Measurements from ENCODE around the gene VMP1. TPM values are rescaled to one million over a fixed set of nuclear protein-coding genes. Genes with fewer than 3 reads are reported as not detected.
"Not testable (repeated sequence)": the region's sequence is repeated elsewhere in the genome, so short reads cannot be mapped to it uniquely, and the experiment has no call there.

VMP1 gene
- total RNA-seq, 1 experiment from 2014 or later, result 69.4 TPM

GRCh38 chr17:59863616-59864015, 156.2 kb downstream of the VMP1 start:
- no peaks in the 10 kb centered on the region for H4K20me1 ChIP-seq (ENCODE audit: insufficient read depth, low read depth, low read length)
- H3K36me3 ChIP-seq (ENCODE audit: insufficient read depth, low read length), result peaks cover 7% of the 10 kb centered on the region; the same call in 1 of the 2 replicates
- no peak overlapping the region for H2AFZ ChIP-seq (ENCODE audit: low read length)
- no peak overlapping the region for H3K4me3 ChIP-seq (ENCODE audit: low read length)
- no peak overlapping the region for H3K9ac ChIP-seq (ENCODE audit: low read length)
- H3K4me1 ChIP-seq (ENCODE audit: low read length), result no peaks in the 10 kb centered on the region
- no peaks in the 10 kb centered on the region for H3K9me3 ChIP-seq (ENCODE audit: low read length)
- no peaks in the 10 kb centered on the region for H3K27me3 ChIP-seq (ENCODE audit: low read length)
- H3K27ac ChIP-seq (ENCODE audit: low read length), result no peak overlapping the region
- no peaks in the 10 kb centered on the region for H3K9me2 ChIP-seq (replicated peaks; ENCODE audit: insufficient read depth, low read length)
- no peak overlapping the region for H3K4me2 ChIP-seq (ENCODE audit: low read depth, low read length, poor library complexity, severe bottlenecking)
- no peak for DNase-seq
- no peaks in the 10 kb centered on the region for H3K79me2 ChIP-seq (ENCODE audit: low read length)

GRCh38 chr17:59869941-59870218, 162.4 kb downstream of the VMP1 start:
- Histone ChIP-seq H3K79me2 (ENCODE audit: low read length) (no peaks in the 10 kb centered on the region), H3K27me3 (ENCODE audit: low read length) (no peaks in the 10 kb centered on the region), H3K36me3 (ENCODE audit: insufficient read depth, low read length) (0 out of 2 replicates have a peak, but pooled peaks cover 4% of the 10 kb centered on the region), H3K9ac (ENCODE audit: low read length) (no peak overlapping the region), H3K4me1 (ENCODE audit: low read length) (no peaks in the 10 kb centered on the region), H4K20me1 (ENCODE audit: insufficient read depth, low read depth, low read length) (no peaks in the 10 kb centered on the region), H3K9me3 (ENCODE audit: low read length) (no peaks in the 10 kb centered on the region), H3K9me2 (replicated peaks; ENCODE audit: insufficient read depth, low read length) (no peaks in the 10 kb centered on the region), H3K4me3 (ENCODE audit: low read length) (no peak overlapping the region), H3K4me2 (ENCODE audit: low read depth, low read length, poor library complexity, severe bottlenecking) (no peak overlapping the region), H2AFZ (ENCODE audit: low read length) (no peak overlapping the region), H3K27ac (ENCODE audit: low read length) (no peak overlapping the region)
- no peak for DNase-seq

GRCh38 chr17:59870482-59870881, 163.0 kb downstream of the VMP1 start:
- H3K9me2 ChIP-seq (replicated peaks; ENCODE audit: insufficient read depth, low read length), result no peaks in the 10 kb centered on the region
- peaks cover 4% of the 10 kb centered on the region; the same call in 1 of the 2 replicates for H3K36me3 ChIP-seq (ENCODE audit: insufficient read depth, low read length)
- H4K20me1 ChIP-seq (ENCODE audit: insufficient read depth, low read depth, low read length), result no peaks in the 10 kb centered on the region
- H2AFZ ChIP-seq (ENCODE audit: low read length), result no peak overlapping the region
- no peak overlapping the region for H3K9ac ChIP-seq (ENCODE audit: low read length)
- H3K4me3 ChIP-seq (ENCODE audit: low read length), result no peak overlapping the region
- H3K27me3 ChIP-seq (ENCODE audit: low read length), result no peaks in the 10 kb centered on the region
- DNase-seq, result no peak
- H3K4me1 ChIP-seq (ENCODE audit: low read length), result no peaks in the 10 kb centered on the region
- H3K27ac ChIP-seq (ENCODE audit: low read length), result no peak overlapping the region
- no peaks in the 10 kb centered on the region for H3K79me2 ChIP-seq (ENCODE audit: low read length)
- no peak overlapping the region for H3K4me2 ChIP-seq (ENCODE audit: low read depth, low read length, poor library complexity, severe bottlenecking)
- no peaks in the 10 kb centered on the region for H3K9me3 ChIP-seq (ENCODE audit: low read length)

DNA sequence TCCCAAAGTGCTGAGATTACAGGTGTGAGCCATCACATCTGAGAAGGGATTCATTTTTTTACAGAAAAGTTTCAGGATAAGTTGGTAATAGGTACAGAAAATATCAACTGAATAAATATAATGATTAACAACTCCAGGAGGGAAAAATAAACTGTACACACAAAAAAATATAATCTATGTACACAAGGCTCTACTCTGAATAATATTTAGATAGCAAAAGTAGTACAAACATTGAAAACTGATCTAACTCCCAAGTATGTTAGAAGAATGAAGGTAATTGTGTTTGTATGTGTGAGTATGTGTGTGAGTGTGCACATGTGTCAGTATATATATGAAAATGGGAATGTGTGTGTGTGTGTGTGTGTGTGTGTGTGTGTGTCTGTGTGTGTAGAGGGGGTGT, 164.9 kb downstream of the VMP1 start:
- H3K79me2 ChIP-seq (ENCODE audit: low read length), result no peaks in the 10 kb centered on the region
- H3K27ac ChIP-seq (ENCODE audit: low read length), result no peak overlapping the region
- no peak for DNase-seq
- no peaks in the 10 kb centered on the region for H3K9me3 ChIP-seq (ENCODE audit: low read length)
- no peak overlapping the region for H3K4me3 ChIP-seq (ENCODE audit: low read length)
- no peak overlapping the region for H3K9ac ChIP-seq (ENCODE audit: low read length)
- H4K20me1 ChIP-seq (ENCODE audit: insufficient read depth, low read depth, low read length), result no peaks in the 10 kb centered on the region
- no peaks in the 10 kb centered on the region for H3K4me1 ChIP-seq (ENCODE audit: low read length)
- H3K36me3 ChIP-seq (ENCODE audit: insufficient read depth, low read length), result peaks cover 8% of the 10 kb centered on the region; the same call in 1 of the 2 replicates
- no peaks in the 10 kb centered on the region for H3K9me2 ChIP-seq (replicated peaks; ENCODE audit: insufficient read depth, low read length)
- no peak overlapping the region for H3K4me2 ChIP-seq (ENCODE audit: low read depth, low read length, poor library complexity, severe bottlenecking)
- no peaks in the 10 kb centered on the region for H3K27me3 ChIP-seq (ENCODE audit: low read length)
- H2AFZ ChIP-seq (ENCODE audit: low read length), result no peak overlapping the region

- H3K27ac ChIP-seq (ENCODE audit: low read length); H3K4me3 ChIP-seq (ENCODE audit: low read length); H3K4me2 ChIP-seq (ENCODE audit: low read depth, low read length, poor library complexity, severe bottlenecking); H3K9me2 ChIP-seq (replicated peaks; ENCODE audit: insufficient read depth, low read length); H3K4me1 ChIP-seq (ENCODE audit: low read length); H3K79me2 ChIP-seq (ENCODE audit: low read length); H3K9ac ChIP-seq (ENCODE audit: low read length); H4K20me1 ChIP-seq (ENCODE audit: insufficient read depth, low read depth, low read length); H3K36me3 ChIP-seq (ENCODE audit: insufficient read depth, low read length); H3K27me3 ChIP-seq (ENCODE audit: low read length); H3K9me3 ChIP-seq (ENCODE audit: low read length); H2AFZ ChIP-seq (ENCODE audit: low read length); DNase-seq: not testable (repeated sequence)
These were observed 166.0 kb downstream of the VMP1 start for GRCh38 chr17:59873414-59873813.

- Histone ChIP-seq H3K4me2 (ENCODE audit: low read depth, low read length, poor library complexity, severe bottlenecking) (no peak overlapping the region), H3K9me3 (ENCODE audit: low read length) (no peaks in the 10 kb centered on the region), H3K4me1 (ENCODE audit: low read length) (no peaks in the 10 kb centered on the region), H3K36me3 (ENCODE audit: insufficient read depth, low read length) (peaks cover 8% of the 10 kb centered on the region; the same call in 1 of the 2 replicates), H3K27me3 (ENCODE audit: low read length) (no peaks in the 10 kb centered on the region), H3K79me2 (ENCODE audit: low read length) (no peaks in the 10 kb centered on the region), H3K4me3 (ENCODE audit: low read length) (no peak overlapping the region), H4K20me1 (ENCODE audit: insufficient read depth, low read depth, low read length) (no peaks in the 10 kb centered on the region), H3K9ac (ENCODE audit: low read length) (no peak overlapping the region), H3K9me2 (replicated peaks; ENCODE audit: insufficient read depth, low read length) (no peaks in the 10 kb centered on the region), H3K27ac (ENCODE audit: low read length) (no peak overlapping the region), H2AFZ (ENCODE audit: low read length) (no peak overlapping the region)
- no peak for DNase-seq
These were observed 166.9 kb downstream of the VMP1 start for GRCh38 chr17:59874376-59874775.

DNA sequence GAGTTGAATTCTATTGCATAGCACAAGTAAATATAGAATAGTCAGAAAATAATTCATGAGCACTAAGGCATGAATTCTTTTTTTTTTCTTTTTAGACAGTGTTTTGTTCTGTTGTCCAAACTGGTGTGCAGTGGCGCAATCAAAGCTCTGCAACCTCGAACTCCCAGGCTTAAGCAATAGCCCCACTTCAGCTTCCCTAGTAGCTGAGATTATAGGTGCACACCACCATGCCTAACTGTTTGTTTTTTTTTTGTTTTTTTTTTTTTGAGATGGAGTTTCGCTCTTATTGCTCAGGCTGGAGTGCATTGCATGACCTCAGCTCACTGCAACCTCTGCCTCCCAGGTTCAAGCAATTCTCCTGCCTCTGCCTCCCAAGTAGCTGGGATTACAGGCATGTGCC, 168.7 kb downstream of the VMP1 start:
- Histone ChIP-seq H4K20me1 (ENCODE audit: insufficient read depth, low read depth, low read length) (no peaks in the 10 kb centered on the region), H3K36me3 (ENCODE audit: insufficient read depth, low read length) (peaks cover 8% of the 10 kb centered on the region; the same call in 1 of the 2 replicates)

DNA sequence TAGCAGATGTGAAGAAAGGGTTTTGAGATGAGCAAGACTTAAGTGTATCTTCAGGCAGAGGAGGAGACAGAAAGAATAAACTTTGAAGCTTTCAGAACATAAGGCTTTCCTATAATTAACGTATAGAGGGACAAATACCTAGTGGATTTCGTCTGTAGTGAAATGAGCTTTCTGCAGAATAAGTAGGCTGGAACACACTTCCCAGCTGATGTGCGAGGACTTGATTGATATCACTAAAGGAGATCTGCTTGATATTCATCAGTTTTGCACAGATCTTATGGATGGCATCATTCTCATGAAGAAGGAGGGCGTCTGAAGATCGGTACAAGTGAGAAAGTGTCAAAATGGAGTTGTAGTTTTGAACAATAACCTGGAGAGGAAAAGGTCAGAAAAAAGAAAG, 170.5 kb downstream of the VMP1 start:
- Histone ChIP-seq H3K9me2 (replicated peaks; ENCODE audit: insufficient read depth, low read length) (no peaks in the 10 kb centered on the region), H3K4me2 (ENCODE audit: low read depth, low read length, poor library complexity, severe bottlenecking) (no peak overlapping the region), H3K9me3 (ENCODE audit: low read length) (no peaks in the 10 kb centered on the region), H3K4me1 (ENCODE audit: low read length) (no peaks in the 10 kb centered on the region), H3K27me3 (ENCODE audit: low read length) (no peaks in the 10 kb centered on the region), H3K4me3 (ENCODE audit: low read length) (no peak overlapping the region), H4K20me1 (ENCODE audit: insufficient read depth, low read depth, low read length) (no peaks in the 10 kb centered on the region), H2AFZ (ENCODE audit: low read length) (no peak overlapping the region), H3K36me3 (ENCODE audit: insufficient read depth, low read length) (peaks cover 8% of the 10 kb centered on the region; the same call in 1 of the 2 replicates), H3K9ac (ENCODE audit: low read length) (no peak overlapping the region), H3K79me2 (ENCODE audit: low read length) (no peaks in the 10 kb centered on the region), H3K27ac (ENCODE audit: low read length) (no peak overlapping the region)
- no peak for DNase-seq

More for the DNA sequence above, 168.7 kb downstream of the VMP1 start:
- Histone ChIP-seq H3K79me2 (ENCODE audit: low read length) (no peaks in the 10 kb centered on the region), H2AFZ (ENCODE audit: low read length) (no peak overlapping the region), H3K4me1 (ENCODE audit: low read length) (no peaks in the 10 kb centered on the region), H3K9me3 (ENCODE audit: low read length) (no peaks in the 10 kb centered on the region), H3K4me2 (ENCODE audit: low read depth, low read length, poor library complexity, severe bottlenecking) (no peak overlapping the region), H3K9me2 (replicated peaks; ENCODE audit: insufficient read depth, low read length) (no peaks in the 10 kb centered on the region), H3K27me3 (ENCODE audit: low read length) (no peaks in the 10 kb centered on the region), H3K9ac (ENCODE audit: low read length) (no peak overlapping the region), H3K27ac (ENCODE audit: low read length) (no peak overlapping the region), H3K4me3 (ENCODE audit: low read length) (no peak overlapping the region)
- no peak for DNase-seq

DNA sequence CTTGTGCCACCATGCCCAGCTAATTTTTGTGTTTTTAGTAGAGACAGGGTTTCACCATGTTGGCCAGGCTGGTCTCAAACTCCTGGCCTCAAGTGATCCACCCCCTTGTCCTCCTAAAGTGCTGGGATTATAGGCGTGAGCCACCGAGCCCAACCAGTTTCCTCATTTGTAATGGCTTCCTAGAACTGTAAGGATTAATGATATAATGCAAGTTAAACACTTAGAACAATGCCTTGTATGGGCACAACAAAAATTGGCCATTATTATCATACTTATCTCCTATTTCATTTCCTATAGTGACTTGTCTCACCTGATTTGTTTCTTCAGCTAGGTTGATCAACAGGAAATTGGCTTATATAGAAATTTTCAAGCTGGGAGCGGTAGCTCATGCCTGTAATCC, 171.2 kb downstream of the VMP1 start:
- Histone ChIP-seq H3K9me2 (replicated peaks; ENCODE audit: insufficient read depth, low read length) (no peaks in the 10 kb centered on the region), H3K9me3 (ENCODE audit: low read length) (no peaks in the 10 kb centered on the region), H2AFZ (ENCODE audit: low read length) (no peak overlapping the region), H3K27me3 (ENCODE audit: low read length) (no peaks in the 10 kb centered on the region), H4K20me1 (ENCODE audit: insufficient read depth, low read depth, low read length) (no peaks in the 10 kb centered on the region), H3K79me2 (ENCODE audit: low read length) (no peaks in the 10 kb centered on the region), H3K4me1 (ENCODE audit: low read length) (no peaks in the 10 kb centered on the region), H3K9ac (ENCODE audit: low read length) (no peak overlapping the region), H3K27ac (ENCODE audit: low read length) (no peak overlapping the region), H3K36me3 (ENCODE audit: insufficient read depth, low read length) (peaks cover 8% of the 10 kb centered on the region; the same call in 1 of the 2 replicates), H3K4me3 (ENCODE audit: low read length) (no peak overlapping the region), H3K4me2 (ENCODE audit: low read depth, low read length, poor library complexity, severe bottlenecking) (no peak overlapping the region)
- DNase-seq, result no peak
